Measurements from ENCODE around the gene GOLGA8T.
"Not testable (repeated sequence)": the region's sequence is repeated elsewhere in the genome, so short reads cannot be mapped to it uniquely, and the experiment has no call there.

The GOLGA8T gene

DNA sequence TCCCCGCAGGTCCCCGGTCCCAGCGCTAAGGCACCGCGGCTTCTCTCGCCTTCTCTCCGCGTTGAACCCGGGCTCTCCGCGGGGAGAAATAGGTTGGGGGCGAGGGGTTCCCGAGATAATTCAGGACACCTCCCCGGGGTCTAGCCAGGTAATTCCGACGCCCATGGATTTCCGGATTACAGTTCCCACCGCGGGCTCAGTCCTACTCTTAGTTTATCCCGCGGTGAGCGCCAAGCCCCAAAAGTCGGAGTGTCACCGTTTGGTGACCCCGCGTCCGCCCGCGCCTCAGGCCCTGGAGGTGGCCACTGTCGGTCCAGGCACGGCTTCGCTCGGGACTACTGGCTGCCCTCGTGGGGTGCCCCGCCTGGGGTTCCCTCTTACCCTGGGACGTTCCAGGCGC, 56.8 kb downstream of the GOLGA8T start:
- not testable (repeated sequence) for DNase-seq

DNA sequence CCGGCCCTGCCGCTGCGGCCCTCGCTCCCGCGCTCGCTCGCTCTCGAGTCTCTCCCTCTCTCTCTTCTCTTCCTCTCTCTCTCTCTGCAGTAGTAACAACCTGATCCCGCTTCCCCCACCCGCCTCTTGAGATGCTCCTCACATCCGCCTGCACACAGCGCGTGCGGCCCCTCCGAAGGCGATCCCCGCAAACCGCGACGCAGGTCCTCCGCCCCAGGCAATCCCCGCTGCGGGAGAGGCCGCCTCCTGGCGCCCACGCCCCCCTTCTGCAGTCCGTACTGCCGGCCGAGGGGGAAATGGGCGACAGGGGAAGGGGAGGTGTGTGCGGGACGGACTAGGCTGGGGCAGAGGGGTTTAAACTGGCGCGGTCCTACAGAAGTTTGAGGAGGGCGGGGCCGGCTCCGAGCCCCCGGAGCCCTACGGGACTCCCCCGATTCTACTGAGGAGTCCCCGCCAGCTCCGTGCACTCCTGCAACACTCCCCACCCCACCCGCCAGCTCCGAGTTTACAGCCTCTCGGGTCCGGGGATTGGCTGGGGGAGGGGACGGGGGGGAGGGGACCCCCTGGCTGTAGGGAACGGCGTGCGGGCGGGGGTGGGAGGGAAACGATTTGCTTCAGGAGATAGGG, 57.4 kb downstream of the GOLGA8T start:
- not testable (repeated sequence) for DNase-seq

DNA sequence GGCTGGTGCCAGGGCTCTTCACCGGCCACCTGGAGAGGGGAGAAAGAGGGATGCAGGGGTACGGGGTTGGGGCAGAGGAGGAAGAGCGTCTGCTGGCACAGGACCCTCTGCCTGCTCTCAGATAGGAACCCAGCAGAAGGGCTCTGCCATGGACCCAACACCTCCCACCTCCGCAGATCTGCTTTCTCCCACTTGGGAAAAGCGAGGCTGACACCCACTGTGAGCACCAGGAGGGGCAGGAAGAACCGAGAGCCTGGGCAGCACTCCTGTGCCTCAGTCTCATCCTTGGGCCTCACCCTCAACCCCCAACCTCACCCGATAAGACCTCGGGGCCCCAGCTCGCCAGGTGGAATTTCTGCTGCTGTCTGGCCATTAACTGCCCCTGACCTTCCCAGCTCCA, 58.0 kb downstream of the GOLGA8T start:
- DNase-seq: not testable (repeated sequence)
